ENCODE measurements around the gene KCNIP1. TPM values are rescaled to one million over a fixed set of nuclear protein-coding genes. Genes with fewer than 3 reads are reported as not detected.

The KCNIP1 gene
- polyA plus RNA-seq, 1 donor = 2.4 TPM

- DNase-seq (ENCODE audit: low read depth) = no peak
These were observed 5.0 kb downstream of the KCNIP1 start for GRCh38 chr5:170508660-170509347.

DNA sequence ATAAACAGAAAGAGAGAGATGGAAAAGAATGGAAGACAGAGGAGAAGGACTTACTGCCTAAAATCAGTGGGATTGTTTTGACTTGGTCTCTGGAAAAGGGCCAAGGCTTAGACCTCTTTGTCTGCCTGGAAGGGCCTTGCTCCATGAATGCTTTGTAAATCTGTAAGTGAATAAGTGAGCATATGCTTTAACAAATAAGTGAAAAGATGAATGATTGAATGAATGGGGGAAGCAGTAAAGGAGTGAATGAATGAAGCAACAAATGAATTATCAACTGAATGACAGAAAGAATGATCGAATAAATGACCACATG is 5.5 kb downstream of the KCNIP1 start:
- DNase-seq (ENCODE audit: low read depth) = no peak

DNA sequence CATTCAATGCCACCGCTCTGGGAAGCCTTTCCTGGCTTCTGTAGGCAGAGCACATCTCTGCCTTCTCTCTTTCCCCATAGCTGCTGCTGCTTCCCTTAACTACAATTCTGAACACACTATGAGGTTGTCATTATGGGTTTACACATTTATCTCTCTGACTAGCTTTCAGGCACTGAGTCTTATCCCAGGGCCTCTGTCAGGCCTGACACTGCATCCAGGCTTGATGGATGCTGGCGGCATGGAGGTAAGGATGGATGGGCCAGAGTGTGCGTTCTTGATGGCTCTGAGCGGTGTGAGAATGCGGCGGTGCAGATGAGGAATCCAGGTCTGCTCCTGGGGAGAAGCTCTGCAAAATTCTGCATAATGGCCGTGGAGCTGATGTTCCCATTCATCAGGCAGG is 6.3 kb downstream of the KCNIP1 start:
- no peak for DNase-seq (ENCODE audit: low read depth)

DNA sequence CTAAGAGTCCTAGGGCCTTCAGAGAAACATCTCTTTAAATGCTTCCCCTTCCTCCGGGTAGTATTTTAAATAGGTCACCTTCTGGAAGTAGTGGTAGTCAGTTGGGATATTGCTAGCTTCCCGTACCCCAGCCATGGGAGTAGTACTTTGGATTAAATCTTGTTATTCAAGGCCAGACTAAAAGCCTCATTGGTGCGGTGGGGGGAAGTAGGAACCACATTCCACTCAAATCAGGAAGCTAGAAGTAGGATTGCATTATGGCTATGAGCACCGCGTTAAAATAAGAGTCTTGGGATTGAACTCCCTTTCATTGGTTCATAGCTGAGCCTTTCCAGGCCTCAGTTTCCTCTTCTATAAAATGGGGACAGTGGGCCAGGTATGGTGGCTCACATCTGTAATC is 6.7 kb downstream of the KCNIP1 start:
- no peak for DNase-seq (ENCODE audit: low read depth)

- DNase-seq (ENCODE audit: low read depth) = no peak
These were observed 7.9 kb downstream of the KCNIP1 start for GRCh38 chr5:170511551-170512258.

DNA sequence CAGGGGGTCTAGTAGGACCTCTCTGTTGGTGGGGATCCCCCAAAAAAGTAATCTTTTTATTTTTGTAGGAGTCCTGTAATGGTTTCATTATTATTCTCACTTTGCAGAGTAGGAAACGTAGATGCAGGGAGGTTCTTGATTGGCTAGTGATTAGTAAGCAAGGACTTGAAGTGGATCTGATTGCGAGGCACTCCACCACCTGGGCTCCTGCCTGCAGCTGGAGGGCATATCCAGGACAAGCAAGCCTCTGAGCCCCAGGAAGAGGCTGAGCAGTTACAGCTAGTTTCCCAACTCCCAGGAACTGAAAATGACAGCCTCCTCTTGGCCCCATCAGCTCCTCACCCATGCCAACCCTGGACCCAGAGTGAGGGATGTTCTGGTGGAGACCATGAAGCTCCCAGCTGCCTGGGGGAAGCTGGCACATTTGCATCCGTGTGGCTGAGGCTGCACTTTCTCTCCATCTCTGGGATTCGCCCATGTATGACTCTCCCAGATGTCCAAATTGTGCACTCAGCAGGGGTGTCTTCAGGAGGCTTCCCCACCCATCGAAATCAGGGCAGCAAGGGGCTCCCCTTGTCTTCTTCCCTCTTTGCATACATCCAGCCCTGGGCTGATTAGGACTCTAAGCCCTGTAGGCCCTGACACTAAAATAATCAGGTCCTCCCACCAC is 10.2 kb downstream of the KCNIP1 start:
- no peak for DNase-seq (ENCODE audit: low read depth)

- no peak for DNase-seq (ENCODE audit: low read depth)
These were observed 13.6 kb downstream of the KCNIP1 start for GRCh38 chr5:170517411-170517810.

DNA sequence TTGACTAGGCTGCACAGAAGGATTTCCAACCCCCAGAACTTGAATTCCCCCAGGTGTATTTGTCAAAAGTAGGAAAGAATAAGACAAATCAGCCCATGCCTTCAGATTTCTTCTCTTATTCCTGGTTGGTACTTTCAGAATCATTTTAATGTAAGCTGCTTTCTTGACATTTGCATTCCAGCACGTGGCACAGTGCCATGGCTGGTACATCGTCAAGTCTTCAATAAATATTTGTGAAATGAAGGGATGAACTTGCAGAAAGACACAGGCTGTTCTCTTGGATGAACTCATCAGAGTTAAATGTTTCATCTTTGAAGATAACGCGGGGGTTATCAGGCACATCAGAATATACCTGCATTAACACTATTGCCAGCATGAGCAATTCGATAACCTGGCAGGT is 14.5 kb downstream of the KCNIP1 start:
- no peak for DNase-seq (ENCODE audit: low read depth)

GRCh38 chr5:170519549-170519948 is 15.7 kb downstream of the KCNIP1 start:
- no peak for DNase-seq (ENCODE audit: low read depth)

DNA sequence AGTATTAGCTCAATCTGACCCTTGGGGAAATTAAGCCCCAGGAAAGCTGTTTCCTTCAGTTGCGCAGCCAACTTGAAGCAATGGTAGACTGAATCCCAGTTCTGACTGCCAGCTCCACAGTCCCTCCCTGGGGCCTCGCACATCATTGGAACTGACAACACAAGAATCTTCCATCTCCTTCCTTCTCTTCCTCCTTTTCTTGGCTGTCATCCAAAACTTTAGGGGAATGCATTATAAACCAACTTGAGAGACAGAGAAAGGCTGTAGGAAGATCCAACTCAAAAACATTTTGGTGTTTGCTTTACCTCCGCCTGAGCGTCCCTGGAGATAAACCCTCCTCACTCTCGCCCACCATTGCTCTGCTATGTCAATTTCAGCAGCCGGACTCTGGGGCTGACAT is 16.6 kb downstream of the KCNIP1 start:
- DNase-seq (ENCODE audit: low read depth) = no peak

GRCh38 chr5:170522211-170523141 is 18.7 kb downstream of the KCNIP1 start:
- DNase-seq (ENCODE audit: low read depth) = no peak

DNA sequence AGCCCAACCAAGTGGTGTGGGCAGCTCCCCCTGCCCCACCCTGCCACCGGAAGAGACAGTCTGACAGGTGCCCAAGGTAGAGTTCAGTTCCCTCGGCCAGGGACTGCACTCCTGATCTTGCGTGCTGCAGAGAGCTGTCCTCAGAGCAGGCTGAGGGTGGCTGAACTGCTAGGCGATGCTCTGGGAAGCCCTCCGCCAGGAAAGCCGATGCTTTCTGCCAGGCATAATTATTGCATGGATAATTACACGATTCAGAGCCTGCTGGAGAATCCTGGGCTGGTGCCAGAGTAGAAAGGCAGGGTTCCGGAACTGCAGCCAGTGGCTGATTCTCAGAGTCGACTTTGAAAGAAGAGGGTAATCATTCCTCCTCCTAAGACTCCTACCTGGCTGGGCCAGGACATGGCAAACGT is 19.3 kb downstream of the KCNIP1 start:
- DNase-seq (ENCODE audit: low read depth) = no peak

DNA sequence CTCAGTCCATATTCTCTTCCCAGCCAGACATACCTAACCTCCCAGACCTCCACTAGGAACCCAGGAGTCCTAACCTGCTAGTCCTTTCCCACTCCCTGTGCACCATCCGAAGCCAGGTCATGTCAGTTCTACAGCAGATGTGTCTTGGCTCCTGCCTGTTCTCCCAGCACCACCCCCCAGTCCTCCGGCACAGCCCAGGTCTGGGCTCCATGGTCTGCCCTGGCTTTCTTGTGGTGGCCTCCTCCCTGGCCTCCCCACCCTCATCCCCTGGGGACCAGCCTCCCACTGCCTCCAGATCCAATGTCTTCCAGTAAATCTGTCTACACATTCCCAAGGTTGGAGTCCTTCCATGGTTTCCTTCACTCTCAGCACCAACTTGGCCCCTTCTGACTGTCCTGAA is 20.0 kb downstream of the KCNIP1 start:
- no peak for DNase-seq (ENCODE audit: low read depth)

GRCh38 chr5:170524576-170524975 is 20.8 kb downstream of the KCNIP1 start:
- DNase-seq (ENCODE audit: low read depth) = no peak

GRCh38 chr5:170525470-170526211 is 21.8 kb downstream of the KCNIP1 start:
- DNase-seq (ENCODE audit: low read depth) = no peak

DNA sequence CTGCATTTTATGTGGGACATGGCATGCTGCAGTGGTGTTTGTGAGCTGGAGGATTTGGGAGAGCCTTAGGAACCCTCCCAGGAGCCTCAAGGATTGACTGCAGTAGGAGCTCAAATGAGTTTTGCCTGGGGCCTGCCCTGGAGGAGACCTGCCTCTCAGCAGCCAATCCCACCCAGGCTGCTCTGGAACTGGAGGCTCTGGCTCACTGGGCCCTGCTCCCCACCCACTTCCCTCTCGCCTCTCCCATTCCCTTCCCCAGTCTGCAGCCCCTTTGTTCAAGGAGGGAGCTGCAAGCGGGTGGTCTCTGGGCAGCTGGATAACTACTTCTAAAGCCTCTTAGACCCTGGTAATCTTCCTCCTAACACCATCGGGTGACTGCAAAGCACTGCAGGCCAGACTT is 24.2 kb downstream of the KCNIP1 start:
- no peak for DNase-seq (ENCODE audit: low read depth)

DNA sequence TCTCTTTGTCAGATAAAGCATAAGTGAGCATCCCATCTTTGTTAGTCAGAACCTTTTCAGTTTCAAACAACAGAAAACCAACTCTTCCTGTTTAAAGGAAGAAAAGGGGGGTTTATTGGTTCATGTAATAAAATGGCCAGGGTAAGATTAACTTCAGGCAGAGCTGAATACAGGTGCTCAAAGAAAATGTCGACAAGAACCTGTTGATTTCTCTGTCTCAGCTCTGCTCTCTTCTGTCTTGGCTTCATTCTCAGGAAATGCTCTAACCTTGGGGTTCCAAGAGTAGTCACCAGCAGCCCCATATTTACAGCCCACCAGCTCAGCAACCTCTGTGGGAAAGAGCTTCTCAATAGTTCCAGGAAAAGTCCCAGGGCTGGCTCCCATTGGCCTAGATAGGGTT is 25.2 kb downstream of the KCNIP1 start:
- DNase-seq (ENCODE audit: low read depth) = no peak

DNA sequence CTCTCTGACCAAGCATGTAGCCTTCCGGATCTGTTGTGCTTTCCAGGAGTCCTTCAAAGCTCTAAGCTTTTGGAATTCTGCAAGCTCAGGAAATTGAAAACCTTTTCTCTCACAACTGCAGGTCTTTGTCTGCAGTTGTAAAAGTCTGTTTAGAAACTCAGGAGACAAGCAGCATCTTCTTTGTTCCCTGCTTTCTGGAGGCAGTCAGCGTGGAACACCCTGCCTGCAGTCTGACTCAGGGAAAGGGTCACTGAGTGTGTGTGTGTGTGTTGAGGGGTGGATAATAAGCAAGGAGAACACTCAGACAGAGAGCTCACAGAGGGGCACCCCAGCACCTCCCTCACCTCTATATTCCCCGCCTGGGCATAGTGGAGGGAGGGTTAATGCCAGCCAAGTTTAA is 29.1 kb downstream of the KCNIP1 start:
- DNase-seq (ENCODE audit: low read depth) = no peak

- DNase-seq (ENCODE audit: low read depth) = no peak
These were observed 29.6 kb downstream of the KCNIP1 start for GRCh38 chr5:170533383-170533782.

DNA sequence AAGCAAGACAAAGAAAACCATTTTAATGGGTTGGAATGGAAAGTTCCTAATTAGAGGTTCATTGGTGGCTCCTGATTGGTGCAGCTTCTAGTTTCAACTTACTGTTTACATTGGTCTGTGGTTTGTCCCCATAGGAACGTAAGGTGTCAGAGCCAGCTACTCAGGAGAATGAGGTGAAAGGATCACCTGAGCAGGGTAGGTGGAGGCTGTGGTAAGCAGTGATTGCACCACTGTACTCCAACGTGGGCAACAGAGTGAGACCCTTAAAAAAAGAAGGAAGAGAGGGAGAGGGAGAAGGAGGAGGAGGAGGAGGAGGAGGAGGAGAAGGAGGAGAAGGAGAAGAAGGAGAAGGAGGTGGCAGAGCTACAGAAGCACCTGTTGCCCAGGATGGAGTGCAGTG is 30.4 kb downstream of the KCNIP1 start:
- no peak for DNase-seq (ENCODE audit: low read depth)

DNA sequence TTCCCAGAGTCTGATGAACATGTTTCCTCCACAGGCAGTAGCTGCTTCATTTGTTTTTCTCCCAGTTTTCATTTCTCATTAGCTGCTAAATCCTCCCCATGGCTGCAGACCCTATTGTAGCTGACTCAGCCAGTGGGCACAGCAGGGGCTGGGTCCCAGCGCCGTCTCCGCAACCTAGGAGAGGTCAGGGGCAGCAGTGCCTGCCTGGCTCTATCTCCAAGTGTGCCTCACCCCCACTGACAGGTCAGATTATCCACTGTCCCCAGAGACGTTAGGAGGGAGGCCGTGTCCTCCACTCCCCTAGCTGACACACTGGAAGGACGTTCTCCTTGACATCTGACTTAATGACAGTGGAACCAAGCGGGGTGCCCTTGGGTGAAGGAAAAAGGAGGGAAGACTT is 31.1 kb downstream of the KCNIP1 start:
- no peak for DNase-seq (ENCODE audit: low read depth)
